ENCODE measurements around the gene CGB2. TPM values are rescaled to one million over a fixed set of nuclear protein-coding genes. Genes with fewer than 3 reads are reported as not detected.

Gene CGB2
- total RNA-seq, 4 donors from 2014 or later, result not detected

- Histone ChIP-seq H3K36me3 (peaks cover 0 to 56% (median 0%) of the 10 kb centered on the region in 3 donors), H3K4me3 (no peak overlapping the region), H3K27ac (no peak overlapping the region), H3K27me3 (no peaks in the 10 kb centered on the region), H3K9me3 (no peaks in the 10 kb centered on the region), H3K4me1 (no peaks in the 10 kb centered on the region)
- DNase-seq, result no peak
- no peak for TF ChIP-seq POLR2A (IDR thresholded peaks at IDR 0.05)
- TF ChIP-seq, protein P1, sequence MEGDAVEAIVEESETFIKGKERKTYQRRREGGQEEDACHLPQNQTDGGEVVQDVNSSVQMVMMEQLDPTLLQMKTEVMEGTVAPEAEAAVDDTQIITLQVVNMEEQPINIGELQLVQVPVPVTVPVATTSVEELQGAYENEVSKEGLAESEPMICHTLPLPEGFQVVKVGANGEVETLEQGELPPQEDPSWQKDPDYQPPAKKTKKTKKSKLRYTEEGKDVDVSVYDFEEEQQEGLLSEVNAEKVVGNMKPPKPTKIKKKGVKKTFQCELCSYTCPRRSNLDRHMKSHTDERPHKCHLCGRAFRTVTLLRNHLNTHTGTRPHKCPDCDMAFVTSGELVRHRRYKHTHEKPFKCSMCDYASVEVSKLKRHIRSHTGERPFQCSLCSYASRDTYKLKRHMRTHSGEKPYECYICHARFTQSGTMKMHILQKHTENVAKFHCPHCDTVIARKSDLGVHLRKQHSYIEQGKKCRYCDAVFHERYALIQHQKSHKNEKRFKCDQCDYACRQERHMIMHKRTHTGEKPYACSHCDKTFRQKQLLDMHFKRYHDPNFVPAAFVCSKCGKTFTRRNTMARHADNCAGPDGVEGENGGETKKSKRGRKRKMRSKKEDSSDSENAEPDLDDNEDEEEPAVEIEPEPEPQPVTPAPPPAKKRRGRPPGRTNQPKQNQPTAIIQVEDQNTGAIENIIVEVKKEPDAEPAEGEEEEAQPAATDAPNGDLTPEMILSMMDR (IDR thresholded peaks at IDR 0.05), result no peak
Measured at GRCh38 chr19:49010453-49010852, 21.2 kb upstream of the CGB2 start.

DNA sequence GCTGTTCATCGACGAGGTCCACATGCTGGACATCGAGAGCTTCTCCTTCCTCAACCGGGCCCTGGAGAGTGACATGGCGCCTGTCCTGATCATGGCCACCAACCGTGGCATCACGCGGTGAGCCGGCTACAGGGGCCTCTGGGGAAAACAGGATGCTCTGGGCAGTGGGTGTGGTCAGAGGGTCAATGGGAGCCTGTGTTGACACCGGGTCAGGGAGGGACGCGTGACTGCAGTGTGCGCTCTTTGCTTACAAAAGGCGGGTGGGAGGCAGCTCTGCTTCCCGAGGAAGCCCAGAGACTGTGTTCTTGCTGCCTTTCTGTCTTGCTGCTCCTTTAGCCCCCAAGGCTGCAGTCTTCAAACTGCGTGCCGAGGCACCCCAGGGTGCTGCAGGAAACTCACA, 20.5 kb upstream of the CGB2 start:
- H3K4me1 ChIP-seq, result no peaks in the 10 kb centered on the region
- H3K36me3 ChIP-seq, result peaks cover 0 to 50% (median 0%) of the 10 kb centered on the region in 3 donors
- H3K9me3 ChIP-seq, result no peaks in the 10 kb centered on the region
- DNase-seq, result no peak
- no peak overlapping the region for H3K27ac ChIP-seq
- H3K4me3 ChIP-seq, result no peak overlapping the region
- TF ChIP-seq, protein P1 (IDR thresholded peaks at IDR 0.05), result no peak
- no peak for TF ChIP-seq POLR2A (IDR thresholded peaks at IDR 0.05)
- H3K27me3 ChIP-seq, result no peaks in the 10 kb centered on the region

DNA sequence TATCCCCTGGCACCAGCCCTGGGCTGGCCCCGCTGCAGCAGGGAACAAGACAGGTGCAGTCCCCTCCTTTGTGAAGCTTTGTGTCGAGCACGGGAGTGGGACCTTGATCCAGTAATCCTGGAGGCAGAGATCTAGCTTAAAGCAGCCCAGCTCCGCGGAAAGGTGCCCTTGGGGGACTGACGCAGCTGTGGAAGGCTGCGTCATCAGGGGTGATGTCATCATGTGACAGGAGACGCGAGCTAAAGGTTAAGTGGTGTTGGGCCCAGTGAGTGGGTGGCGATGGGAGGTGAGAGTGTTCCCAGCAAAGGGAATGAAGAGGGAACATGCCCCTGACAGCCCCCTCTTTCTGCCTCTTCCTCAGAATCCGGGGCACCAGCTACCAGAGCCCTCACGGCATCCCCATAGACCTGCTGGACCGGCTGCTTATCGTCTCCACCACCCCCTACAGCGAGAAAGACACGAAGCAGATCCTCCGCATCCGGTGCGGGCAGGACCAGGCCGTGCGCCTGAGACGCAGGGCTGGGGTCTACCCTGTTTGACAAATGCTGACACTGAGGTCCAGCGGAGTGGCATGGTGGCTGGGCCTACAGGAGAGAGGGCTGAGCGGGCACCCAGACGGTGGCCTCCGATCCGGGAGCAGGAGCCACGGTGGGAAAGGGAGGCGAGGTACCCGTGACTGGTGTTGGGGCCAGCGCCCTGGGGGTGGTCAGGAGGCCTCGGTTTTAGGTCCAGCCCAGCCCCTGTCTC, 17.4 kb upstream of the CGB2 start:
- Histone ChIP-seq H3K36me3 (peaks cover 0 to 34% (median 0%) of the 10 kb centered on the region in 3 donors), H3K9me3 (no peaks in the 10 kb centered on the region), H3K4me1 (peaks cover 0 to 22% (median 7%) of the 10 kb centered on the region in 4 donors), H3K27me3 (peaks cover 0 to 4% of the 10 kb centered on the region in 2 donors), H3K27ac (no peak overlapping the region), H3K4me3 (no peak overlapping the region)
- DNase-seq, result no peak
- no peak for TF ChIP-seq POLR2A (IDR thresholded peaks at IDR 0.05)
- TF ChIP-seq, protein P1 (IDR thresholded peaks at IDR 0.05), result no peak

DNA sequence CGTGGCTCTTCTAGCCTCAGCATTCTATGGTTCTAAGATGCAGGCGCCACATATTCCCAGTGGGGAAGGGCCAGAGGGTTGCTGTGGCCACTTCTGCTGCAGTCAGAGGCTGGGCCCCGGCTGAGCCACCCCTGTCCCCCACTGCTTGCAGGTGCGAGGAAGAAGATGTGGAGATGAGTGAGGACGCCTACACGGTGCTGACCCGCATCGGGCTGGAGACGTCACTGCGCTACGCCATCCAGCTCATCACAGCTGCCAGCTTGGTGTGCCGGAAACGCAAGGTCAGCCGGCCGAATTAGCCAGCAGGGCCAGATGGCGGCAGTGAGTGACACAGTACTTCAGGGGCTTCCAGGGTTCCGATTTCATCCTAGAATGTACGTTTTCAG, 16.8 kb upstream of the CGB2 start:
- H3K4me3 ChIP-seq, result no peak overlapping the region
- no peak for TF ChIP-seq POLR2A (IDR thresholded peaks at IDR 0.05)
- TF ChIP-seq, protein P1 (IDR thresholded peaks at IDR 0.05), result no peak
- H3K27ac ChIP-seq, result no peak overlapping the region
- H3K27me3 ChIP-seq, result peaks cover 0 to 4% of the 10 kb centered on the region in 2 donors
- H3K36me3 ChIP-seq, result peaks cover 0 to 30% (median 0%) of the 10 kb centered on the region in 3 donors
- no peaks in the 10 kb centered on the region for H3K9me3 ChIP-seq
- DNase-seq, result no peak
- peaks cover 0 to 26% (median 9%) of the 10 kb centered on the region in 4 donors for H3K4me1 ChIP-seq

GRCh38 chr19:49016067-49016839, 15.4 kb upstream of the CGB2 start:
- Histone ChIP-seq H3K9me3 (no peaks in the 10 kb centered on the region), H3K27me3 (peaks cover 0 to 4% of the 10 kb centered on the region in 2 donors), H3K27ac (no peak overlapping the region), H3K4me3 (no peak overlapping the region), H3K4me1 (peaks cover 0 to 26% (median 9%) of the 10 kb centered on the region in 4 donors), H3K36me3 (peaks cover 0 to 16% (median 0%) of the 10 kb centered on the region in 3 donors)
- DNase-seq, result no peak
- no peak for TF ChIP-seq POLR2A (IDR thresholded peaks at IDR 0.05)
- TF ChIP-seq, protein P1 (IDR thresholded peaks at IDR 0.05), result no peak
